ENCODE data around the gene ADAMTS6.

ADAMTS6 gene

DNA sequence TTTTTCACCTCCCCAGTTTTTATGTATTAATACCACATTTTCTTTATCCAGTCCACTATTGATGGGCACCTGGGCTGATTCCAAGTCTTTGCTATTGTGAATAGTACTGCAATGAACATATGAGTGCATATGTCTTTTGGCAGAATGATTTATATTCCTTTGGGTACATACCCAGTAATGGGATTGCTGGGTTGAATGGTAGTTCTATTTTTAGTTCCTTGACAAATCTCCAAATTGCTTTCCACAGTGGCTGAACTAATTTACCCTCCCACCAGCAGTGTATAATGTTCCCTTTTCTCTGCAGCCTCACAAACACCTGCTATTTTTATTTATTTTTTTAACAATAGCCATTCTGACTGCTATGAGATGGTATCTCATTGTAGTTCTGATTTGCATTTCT, 340.2 kb downstream of the ADAMTS6 start:
- DNase-seq, result no peak

DNA sequence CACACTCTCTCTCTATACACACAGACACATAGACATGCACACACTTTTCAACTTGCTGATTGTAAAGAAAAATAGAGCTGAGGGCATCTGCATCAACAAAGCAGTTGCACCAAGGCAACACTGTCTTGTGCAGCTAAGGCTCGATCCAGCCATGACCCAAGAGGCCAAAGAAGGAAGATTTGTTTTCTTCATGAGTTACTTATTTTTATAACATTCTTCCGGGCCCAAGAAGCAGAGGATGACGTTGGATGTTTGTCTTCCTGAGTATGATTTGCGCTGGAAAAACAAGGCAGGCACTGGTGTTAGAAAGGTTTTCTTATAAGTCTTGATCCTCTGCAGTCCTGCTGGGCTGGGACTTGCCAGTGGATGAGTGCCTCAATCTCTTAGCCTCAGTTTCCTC, 344.1 kb downstream of the ADAMTS6 start:
- no peak for DNase-seq

GRCh38 chr5:65133477-65134110, 348.1 kb downstream of the ADAMTS6 start:
- DNase-seq, result no peak

DNA sequence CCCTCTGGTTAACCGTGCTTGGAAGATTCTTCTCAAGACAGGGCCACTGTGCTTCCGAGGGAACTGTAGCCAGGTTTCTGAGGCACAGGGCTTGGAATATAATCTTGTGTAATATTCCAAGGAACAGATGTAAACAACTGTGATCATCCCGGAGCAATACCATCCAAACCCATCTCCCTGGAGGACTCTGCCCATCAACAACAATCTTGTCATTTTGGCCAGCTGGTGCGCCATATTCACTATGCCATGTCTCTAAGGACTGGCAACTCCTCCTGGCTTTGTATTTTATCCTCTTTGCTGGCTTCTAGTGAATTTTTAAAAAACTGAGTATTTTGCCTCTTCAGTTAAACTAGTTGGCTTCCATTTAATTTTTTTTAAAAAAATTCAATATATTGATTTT, 349.3 kb downstream of the ADAMTS6 start:
- DNase-seq, result no peak

- DNase-seq, result no peak
These were observed 353.5 kb downstream of the ADAMTS6 start for GRCh38 chr5:65128226-65128625.

DNA sequence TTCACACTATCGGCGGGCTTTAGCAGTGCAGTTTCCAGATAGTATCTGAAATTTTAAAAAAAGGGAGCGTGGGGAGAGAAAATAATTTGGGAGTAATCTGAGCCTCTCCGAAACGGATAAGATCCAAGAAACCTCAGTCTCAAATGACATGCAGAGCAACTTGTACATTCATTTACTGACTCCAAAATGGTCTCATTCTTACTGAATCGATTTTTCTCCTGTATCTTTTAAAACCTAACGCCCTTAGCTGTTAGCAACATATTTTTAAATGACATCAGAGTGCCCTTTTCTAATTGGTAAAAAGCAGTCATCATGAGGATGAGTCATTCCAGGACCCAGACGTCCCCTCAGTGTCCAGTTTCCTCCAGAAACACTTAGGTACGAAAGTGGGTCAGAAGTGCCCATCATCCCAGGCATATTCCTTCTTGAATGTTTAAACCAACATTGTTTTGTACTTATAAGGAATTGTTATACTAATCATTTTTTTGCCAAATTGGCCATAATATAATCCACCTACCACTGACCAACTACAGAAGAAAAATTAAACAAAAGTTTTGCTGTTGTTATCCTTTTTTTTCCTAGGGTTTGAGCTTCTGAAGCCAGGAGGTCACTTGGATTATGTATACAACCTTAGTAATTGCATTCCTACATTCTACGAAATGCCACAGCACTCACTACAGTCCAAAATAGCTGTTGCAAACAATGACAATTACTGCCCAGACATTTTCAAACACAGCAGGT, 354.4 kb downstream of the ADAMTS6 start:
- no peak for DNase-seq

- DNase-seq, result no peak
These were observed 355.1 kb downstream of the ADAMTS6 start for GRCh38 chr5:65126542-65127069.

GRCh38 chr5:65125591-65126541, 355.9 kb downstream of the ADAMTS6 start:
- DNase-seq, result no peak

- DNase-seq, result no peak
These were observed 359.8 kb downstream of the ADAMTS6 start for GRCh38 chr5:65121880-65122436.

GRCh38 chr5:65120371-65120967, 361.3 kb downstream of the ADAMTS6 start:
- no peak for DNase-seq

DNA sequence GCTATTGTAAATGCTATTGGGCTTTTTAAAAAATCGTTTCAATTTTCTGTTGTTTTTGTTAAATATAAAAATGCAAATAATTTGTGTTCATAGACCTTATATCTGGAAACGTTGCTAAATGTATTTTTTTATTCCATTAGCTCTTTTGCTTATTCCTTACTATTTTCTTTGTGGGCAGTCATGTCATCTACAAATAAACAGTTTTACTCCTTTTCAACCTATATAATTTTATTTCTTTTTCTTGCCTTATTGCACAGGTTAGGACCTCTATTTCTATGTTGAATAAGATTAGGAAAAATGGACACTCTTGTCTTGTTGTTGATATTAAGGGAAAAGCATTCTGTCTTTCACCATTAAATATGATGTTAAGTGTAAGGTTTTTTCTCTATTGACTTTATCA, 364.2 kb downstream of the ADAMTS6 start:
- DNase-seq, result no peak

DNA sequence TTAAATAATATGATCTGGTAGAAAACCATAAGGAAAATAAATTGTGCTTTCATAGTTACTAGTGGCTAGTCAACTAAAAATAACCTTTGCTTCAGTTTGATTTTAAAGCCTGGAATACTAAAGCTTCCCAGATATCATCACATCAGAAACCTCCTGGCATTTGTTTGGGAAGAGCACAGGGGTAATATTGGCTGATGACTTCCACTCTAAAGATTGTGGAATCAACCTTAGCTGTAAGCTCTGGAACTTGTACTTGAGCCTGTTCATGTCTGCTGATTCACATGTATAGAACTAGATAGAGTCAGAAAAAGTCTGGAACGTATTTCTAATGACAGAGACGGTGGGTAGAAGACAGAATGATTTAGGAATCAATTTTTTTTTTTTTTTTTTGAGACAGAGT, 367.9 kb downstream of the ADAMTS6 start:
- DNase-seq, result no peak

DNA sequence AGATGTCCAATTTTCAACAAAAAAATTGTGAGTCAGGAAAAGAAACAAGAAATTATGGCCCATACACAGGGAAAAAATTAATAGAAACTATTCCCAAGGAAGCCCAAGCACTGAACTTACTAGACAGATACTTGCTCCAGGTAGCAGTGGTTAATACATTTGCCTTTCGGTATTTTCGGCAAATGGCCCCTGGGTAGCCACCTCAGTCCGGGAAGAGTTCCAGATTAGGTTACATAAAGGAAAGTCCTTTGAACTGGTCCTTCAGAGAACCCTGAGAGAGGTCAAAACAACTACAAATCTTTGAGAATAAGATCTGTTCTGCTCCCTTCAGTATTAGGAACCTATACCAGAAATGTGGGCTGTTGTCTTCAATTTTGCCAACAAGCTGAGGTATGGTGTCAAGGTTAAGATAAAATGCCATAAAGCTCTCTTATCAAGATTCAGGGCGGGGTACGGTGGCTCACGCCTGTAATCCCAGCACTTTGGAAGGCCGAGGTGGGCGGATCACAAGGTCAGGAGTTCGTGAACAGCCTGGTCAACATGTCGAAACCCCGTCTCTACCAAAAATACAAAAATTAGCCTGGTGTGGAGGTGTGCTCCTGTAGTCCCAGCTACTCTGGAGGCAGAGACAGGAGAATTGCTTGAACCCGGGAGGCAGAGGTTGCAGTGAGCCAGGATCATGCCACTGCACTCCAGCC, 369.6 kb downstream of the ADAMTS6 start:
- DNase-seq, result no peak

- DNase-seq, result no peak
These were observed 372.7 kb downstream of the ADAMTS6 start for GRCh38 chr5:65108786-65109743.

DNA sequence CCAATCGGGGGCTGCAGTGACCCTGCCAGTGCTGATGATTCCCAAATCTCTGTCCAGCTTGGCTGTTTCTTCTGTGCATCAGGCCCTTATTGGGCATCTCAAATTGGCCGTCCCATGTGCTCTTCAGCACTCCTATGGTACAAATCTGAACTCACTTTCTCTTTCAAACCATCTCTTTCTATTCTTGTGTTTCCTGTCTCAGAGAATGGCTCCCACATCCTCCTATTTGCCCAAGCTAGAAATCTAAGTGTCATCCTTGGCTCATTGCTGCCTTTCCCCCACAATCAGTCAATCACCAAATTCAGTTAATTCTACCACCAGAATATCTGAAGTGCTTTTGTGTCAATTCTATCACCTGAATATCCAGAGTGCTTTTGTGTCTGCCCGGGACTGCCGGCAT, 376.4 kb downstream of the ADAMTS6 start:
- DNase-seq, result no peak

GRCh38 chr5:65104831-65105230, 376.9 kb downstream of the ADAMTS6 start:
- no peak for DNase-seq

DNA sequence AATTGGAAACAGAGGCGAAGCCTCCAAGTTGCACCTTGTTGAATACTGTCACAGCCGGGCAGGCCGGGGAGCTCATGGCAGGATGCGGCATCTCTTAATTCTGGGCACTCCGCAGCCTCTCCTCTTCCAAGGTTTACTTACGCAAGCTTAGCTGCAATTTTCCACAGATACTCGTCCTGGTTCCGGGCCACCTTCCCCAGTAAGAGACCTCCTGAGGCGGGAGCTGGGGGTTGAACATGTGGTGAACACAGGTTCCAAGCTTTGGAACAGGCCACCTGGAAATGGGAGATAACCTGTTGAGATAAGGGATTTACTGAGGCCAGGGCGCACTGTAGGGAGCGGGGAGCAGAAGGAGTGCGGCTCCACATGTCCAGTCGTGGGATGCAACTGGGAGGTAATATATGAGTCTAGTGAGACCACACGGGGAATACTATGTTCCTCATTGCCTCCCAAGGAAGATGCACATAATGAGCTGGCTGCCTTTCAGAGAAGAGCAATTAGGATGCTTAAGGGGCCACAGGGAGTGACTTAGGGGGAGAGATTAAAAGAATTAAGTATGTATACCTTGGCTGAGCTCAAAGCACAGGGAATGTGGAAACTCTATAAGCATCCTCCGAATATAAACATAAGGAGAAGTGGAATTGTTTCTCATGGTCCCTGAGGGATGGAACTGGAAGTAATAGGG, 377.8 kb downstream of the ADAMTS6 start:
- DNase-seq, result no peak

DNA sequence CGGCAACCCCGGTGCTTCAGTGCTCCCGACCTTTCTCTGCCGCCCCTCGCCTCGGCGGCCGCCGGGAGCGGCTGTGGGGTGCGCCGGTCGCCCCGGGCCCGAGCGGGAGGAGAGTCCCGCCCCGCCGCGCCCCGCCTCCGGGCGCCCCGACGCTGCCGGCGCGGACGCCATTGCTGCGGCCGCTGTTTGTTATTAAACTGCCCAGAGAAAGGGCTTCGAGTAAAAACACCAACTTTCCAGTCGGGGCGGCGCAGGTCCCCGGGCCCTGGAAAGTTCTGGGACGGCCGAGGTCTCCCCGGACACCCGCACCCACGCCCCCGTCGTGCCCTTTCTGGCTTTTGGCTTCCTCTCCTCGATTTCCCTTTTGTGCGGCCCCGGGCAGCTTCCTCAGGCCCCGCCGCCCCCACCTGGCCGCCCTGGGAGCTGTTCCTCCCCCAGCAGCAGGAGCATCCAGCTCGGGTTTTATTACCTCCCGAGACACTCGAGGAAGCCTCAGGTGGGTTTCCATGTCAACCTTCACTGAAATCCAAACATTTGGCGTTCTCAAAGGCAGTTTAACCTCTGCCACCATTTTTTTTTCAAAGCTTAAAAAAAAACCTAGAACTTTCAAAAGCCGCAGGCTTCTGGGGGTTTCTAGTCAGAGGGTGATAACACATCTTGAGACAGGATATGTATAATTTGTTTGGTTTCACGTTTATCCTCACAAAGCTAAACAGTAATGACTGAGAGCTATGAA, 378.6 kb downstream of the ADAMTS6 start:
- DNase-seq, result no peak

DNA sequence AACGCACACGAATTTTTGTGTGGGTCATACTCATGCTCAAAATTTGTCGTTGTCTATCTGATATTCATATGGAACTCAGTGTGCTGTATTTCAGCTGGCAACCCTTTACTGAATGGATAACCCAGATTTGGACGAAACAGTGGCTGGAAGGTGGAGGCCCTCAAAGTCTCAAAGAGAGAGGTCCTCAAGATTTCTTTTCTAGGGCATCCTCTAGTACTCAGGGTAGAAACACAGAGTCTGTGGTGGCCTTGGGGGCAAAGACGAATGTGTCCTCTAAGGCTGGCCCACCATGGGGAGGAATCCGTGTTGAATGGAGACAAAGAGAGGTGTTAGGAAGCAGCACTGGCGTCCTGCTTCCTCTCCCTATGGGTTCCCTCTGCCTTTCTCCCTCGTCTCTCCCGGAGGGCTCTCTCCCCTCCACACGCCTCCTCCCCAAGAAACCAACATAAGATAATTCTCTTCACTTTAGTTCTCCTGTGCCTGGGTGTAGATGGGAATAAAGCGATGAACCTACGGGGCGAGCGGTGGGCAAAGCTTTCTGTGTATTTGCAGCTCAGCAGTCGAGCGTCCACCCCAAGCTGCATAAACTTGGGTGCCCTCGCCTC, 379.2 kb downstream of the ADAMTS6 start:
- no peak for DNase-seq

Data from amniotic stem cell (primary cell).